GM19043 (cell line): ENCODE results near the gene ANGPTL7.
"Not testable (repeated sequence)": the region's sequence is repeated elsewhere in the genome, so short reads cannot be mapped to it uniquely, and the experiment has no call there.

Source experiments
- ATAC-seq: cut with Tn5 transposase; IDR thresholded peaks from one replicate; pipeline ENCODE4 v1.9.1; 2021; ENCODE audit warnings: low read depth; ENCODE audit not compliant: unreplicated experiment

ANGPTL7 gene

DNA sequence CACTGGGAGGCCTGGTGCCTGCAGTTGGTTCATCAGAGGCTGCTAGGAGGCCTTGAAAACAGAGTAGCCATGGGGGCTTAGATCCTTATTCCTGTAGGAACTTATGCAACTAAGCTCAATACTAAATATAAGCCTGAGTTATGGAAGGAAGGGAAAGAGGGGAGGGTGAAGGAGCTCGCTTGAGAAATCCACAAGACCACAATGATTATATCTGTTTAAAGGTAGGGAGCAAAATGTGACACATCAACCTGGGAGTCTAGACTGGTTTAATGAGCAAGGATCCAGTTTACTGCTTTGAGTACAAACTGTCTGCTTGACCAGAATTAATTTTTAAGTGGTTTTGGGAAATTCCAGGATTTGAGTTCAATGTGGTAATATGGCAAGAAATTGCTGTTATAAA is 20.4 kb upstream of the ANGPTL7 start:
- no peak for ATAC-seq

DNA sequence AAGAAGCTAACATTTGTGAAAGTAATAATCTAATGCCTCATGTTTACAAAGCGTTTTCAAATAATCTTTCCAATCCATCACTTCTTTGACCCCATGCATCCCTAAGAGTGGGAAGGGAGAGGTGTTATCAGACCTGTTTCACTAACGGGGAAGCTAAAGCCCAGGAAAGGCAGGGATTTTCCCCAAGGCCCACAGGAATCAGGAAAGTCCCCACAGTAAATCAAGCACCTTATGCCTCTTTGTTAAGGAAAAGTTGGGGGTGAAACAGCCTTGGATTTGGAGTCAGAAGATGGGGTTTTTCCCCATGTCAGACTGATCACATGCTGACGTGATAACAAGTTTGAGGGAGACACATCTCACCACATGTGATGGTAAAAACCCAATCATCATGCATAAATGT is 20.0 kb upstream of the ANGPTL7 start:
- ATAC-seq, result no peak

DNA sequence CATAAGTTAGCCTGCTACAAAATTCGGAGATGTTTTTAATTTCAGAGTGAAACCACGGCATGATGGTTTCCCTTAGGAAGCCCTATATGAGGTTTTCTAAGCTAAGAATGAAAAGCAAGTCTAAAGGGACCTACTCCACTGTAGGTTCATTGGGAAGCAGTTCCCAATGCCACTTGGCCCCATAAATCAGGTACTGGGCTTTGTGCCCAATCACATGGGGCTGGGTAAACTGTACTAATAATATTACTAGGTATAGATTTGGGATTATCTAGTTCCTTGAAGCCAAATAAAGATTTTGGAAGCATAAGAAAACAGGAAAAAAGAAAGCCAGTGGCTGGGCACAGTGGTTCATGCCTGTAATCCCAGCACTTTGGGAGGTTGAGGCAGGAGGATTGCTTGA is 19.1 kb upstream of the ANGPTL7 start:
- ATAC-seq, result no peak

DNA sequence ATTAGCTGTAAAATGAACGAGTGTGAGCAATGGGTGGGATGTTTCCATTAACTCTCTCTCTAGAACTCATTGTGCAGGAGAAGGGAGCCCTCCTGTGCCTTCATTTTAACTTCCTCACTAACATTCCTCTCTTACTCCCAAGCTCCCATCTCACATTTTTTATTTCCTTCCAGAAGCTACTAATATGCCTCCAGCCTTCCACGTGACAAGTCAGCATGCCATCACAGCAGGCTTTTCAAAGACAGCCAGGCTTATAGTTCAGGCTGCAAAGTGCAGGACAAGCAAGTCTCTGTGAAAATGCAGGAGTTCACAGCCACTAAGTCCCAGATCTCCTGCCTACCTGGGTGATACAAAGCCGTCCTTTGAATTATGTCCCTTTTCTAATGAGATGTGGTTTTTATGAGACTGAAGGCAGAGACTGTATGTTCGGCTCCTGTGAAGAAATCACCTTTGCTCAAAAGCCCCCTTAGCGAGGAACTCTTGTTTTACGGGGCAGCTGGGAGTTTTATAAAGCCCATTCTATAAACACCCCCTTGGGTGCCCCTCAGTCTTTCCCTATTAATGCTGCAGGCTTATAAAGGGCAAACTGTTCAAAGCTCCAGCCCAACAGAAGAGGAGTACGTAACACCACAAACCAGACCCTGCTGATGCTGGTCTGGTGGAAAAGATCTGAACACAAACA is 14.8 kb upstream of the ANGPTL7 start:
- ATAC-seq, result no peak

DNA sequence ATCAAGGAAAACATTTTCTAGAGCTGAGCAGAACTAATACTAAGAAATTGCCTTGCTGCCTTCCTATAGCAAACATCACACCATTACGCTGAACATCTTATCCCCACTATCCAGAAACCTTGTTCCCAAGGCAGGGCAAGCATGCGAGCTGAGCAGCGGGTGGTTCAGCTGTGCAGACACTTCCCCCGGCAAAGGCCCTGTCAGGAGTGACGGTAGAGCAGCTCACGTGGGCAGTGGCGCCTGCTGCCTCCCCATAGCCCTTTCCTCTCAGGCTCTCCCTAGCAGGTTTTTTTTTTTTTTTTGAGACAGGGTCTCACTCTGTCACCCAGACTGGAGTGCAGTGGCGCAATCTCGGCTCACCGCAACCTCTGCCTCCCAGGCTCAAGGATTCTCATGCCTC is 13.7 kb upstream of the ANGPTL7 start:
- ATAC-seq, result no peak

DNA sequence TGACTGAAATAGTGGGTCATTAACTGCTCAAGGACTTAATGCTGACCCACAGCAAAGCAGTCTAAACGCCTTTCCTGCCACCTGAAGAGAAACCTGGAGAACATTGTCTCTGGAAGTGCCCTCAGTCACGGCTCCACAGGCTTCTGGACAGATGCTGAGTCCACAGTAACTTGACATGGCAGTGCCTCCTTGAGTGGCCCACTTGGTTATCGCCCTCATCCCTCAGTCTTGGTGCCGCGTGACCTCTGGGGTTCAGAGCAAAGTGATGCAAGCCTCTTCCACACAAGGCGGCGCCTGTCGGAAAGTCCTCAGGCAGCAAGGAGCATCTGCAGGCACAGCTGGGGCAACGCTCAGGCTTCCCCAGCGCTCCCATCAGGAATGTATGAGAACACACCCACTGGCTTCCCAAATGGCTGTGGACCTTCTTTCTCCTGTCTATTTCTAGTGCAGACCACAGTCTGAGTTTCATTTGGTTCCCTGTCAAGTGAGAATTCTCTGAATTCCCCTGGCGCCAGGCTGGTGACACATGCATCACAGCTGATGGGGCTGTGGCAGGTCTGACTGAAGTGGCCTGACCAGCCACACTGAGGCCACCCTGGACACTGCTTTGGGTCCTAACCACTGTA is 13.0 kb upstream of the ANGPTL7 start:
- ATAC-seq, result no peak

DNA sequence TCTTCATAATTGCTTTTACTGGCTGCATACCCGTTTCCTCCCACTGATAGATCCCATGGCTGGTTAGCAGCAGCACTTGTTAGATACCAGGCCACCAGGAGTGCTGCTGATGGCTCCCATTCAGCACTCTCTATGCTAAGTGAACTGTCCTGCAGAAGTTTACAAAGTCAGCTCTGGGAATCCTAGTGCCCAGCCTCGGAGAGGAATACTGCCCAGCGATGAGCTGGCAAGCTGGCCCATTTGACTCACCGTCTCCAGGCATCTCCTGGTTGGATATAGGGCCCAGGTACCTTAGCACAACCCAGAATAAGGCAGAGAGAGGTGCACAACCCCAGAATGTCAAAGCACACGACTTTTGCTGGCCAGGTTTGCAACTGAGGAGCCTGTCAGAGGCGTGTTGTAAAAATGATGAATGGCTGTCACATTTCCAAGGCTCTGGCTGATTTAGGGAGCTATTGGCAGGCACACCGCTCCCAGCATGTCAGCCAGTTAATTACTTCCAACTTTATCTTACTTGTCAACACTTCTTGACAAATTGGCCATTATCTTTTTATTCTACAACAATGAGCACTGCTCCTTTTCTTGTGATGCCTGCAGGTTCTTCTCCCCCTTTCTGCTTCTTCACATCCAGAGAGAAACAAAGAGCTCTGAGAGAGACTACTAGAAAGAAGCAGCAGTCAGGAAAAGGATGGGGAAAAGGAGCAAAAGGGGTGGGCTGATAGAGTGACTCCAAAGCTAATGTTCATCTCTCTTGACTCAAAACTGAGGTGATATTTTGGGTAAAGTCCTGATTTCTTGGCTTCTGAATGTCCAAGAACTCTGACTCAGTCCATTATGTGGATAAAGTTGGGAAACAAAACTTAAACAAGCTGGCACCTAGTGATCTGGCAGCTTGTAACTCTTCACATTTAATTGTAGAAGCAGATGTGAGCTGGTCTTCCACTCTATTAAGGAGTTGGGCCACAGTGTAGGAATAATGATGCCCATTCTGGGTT is 10.8 kb upstream of the ANGPTL7 start:
- ATAC-seq, result no peak

DNA sequence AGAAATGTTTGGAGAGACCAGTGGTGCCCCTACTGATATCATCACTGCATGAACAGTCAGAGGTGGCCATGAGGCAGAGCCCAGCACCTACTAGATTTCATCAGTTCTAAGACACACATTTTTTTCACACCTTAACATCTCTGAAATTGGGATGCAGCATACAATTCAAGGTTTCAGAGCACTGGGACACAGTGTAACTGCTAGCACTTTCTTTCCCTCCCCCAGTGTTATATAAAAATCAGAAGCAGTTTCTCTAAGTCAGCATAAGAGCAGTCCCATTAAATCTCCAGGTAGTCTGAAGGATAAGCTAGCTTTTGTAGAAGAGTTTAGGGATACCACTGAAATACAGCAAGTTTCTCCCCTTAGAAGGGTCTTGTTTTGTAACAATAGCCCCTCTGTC is 10.0 kb upstream of the ANGPTL7 start:
- no peak for ATAC-seq

DNA sequence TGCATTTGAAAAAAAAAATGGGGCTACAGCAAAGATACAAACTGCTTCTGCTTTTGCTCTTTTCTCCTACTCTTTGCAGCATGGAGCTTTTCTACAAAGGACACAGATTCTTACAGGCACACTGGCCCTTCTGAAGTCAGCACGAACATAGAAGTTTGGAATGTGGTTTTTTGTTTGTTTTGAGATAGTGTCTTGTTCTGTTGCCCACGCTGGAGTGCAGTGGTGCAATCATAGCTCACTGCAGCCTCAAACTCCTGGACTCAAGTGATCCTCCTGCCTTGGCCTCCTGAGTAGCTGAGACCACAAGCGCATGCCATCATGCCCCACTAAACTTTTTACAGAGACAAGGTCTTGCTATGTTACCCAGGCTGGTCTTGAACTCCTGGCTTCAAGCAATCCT is 9.4 kb upstream of the ANGPTL7 start:
- ATAC-seq, result not testable (repeated sequence)

DNA sequence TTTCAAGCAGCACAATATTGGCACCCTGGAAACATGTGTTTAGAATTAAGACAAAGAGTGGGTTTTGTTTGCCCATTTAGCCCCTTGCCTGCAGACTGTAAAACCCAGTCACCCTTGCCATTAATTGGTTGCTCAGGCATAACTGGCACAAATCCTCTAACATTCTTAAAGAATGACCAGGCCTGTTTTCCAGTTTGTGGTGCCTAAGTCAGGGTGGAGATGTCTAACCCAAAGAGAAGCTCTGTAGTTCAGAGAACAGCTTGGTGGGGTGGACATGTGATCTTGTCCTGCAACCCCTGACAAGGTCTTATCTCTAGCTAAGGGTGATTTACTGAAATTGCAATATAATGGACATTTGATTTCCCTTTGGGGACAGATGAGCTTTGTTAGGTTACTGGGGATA is 8.8 kb upstream of the ANGPTL7 start:
- ATAC-seq, result no peak

DNA sequence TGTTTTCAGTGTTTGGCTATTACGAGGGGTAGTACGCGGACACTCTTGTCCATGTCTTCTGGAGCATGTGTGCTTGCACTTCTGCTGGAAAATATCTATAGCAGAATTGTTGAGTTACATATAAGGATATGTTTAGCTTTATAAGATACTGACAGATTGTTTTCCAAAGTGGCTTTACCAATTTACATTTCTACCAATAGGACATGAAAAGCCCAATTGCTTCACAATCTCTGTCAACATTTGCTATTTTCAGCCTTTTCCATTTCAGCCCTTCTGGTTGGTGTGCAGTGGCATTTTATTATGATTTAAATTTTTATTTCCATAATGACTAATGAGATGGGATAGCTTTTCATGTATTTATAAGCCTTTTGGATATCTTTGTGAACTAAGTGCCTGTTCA is 6.3 kb upstream of the ANGPTL7 start:
- no peak for ATAC-seq

DNA sequence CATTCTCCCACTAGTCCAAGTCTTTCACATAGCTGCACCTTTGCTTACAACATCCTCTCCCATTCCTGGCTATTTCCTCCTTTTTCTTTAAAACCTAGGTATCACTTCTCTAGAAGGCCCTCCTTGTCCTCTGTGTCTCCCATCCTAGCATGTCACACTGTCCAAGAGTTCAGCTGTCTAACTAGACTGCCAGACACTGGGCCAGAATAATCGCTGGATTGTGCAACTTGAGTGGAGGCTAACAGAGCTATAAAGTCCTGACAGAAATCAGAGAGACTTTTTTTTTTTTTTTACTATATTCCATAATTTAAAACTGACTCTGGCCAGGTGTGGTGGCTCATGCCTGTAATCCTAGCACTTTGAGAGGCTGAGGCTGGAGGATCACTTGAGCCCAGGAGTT is 4.2 kb upstream of the ANGPTL7 start:
- no peak for ATAC-seq

DNA sequence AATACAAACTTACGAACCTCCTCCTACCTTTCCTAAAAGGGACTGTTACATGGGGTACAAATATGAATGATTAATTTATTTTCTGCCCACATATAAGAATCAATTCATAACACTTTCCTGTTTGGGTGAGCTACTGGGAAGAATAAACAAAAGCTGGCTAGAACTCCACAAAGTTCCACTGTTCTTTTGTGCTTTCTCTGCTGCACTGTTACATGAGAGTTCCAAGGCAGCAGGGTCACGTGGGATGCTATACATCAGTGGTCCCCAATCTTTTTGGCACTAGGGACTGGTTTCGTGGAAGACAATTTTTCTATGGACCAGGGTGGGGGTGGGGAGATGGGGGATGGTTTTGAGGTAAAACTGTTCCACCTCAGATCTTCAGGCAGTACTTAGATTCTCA is 2.2 kb upstream of the ANGPTL7 start:
- ATAC-seq, result no peak

DNA sequence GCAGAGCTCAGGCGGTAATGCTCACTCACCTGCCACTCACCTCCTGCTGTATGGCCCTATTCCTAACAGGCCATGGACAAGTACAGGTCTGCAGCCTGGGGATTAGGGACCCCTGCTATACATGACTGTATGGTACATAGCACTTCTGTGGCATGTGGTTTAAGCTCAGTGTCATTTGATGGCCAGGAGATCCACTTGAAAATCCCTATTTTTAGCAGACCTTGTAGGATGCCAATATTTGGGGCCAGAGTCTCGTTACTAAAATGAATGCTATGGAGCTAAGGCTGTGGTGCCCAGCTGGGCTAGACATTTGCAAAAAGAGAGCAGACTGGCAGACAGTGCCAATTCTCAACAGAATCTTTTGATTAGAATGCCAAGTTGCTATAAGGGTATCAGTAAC is 1.7 kb upstream of the ANGPTL7 start:
- no peak for ATAC-seq

DNA sequence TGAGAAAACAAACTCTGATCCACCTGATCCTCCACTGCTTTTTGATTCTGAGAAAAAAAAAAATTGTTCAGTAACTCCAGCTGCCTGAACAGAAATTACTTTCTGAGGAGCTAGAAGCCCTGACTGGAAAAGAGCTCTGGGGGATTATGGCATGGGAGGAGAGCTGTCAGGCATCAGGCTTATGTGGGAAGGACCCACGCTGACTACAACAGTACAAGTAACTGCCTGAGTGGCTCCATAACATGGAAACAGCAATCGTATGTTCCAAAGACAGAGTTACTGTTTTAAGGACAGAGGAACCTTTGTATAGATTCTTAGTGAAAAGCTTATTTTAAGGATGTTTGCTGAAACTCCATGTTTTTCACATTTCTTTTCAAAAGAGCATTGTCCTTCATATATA is 1.2 kb upstream of the ANGPTL7 start:
- no peak for ATAC-seq

DNA sequence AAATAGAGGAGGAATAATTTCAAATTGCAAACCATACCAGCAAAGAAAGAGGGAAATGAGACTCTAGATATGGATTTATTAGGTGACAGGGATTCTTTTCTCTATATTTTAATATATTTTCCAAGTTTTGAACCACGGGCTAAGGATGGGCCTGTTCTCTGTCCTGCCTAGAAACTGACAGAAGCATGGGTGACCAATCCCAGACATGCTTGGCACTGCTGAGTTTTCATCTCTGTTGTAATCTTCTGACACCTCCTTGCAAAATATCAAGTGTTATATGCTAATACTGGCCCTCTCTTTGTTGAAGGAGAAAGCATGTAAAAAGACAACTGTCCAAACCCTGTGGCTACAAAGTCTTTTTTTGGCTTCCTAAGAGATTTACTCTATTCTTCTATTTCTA is 774 bp upstream of the ANGPTL7 start:
- no peak for ATAC-seq

DNA sequence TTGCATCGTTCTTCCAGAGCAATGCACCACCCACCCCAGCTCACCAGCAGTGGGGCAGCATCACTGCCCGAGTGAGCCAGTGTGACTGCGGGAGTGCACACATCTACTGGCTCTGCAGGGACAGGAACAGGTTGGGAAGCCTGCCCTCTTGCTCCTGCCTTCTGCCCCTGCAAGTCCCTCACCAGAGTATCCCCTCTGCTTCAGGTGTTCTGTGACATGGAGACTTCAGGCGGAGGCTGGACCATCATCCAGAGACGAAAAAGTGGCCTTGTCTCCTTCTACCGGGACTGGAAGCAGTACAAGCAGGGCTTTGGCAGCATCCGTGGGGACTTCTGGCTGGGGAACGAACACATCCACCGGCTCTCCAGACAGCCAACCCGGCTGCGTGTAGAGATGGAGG is 4.2 kb downstream of the ANGPTL7 start:
- no peak for ATAC-seq

DNA sequence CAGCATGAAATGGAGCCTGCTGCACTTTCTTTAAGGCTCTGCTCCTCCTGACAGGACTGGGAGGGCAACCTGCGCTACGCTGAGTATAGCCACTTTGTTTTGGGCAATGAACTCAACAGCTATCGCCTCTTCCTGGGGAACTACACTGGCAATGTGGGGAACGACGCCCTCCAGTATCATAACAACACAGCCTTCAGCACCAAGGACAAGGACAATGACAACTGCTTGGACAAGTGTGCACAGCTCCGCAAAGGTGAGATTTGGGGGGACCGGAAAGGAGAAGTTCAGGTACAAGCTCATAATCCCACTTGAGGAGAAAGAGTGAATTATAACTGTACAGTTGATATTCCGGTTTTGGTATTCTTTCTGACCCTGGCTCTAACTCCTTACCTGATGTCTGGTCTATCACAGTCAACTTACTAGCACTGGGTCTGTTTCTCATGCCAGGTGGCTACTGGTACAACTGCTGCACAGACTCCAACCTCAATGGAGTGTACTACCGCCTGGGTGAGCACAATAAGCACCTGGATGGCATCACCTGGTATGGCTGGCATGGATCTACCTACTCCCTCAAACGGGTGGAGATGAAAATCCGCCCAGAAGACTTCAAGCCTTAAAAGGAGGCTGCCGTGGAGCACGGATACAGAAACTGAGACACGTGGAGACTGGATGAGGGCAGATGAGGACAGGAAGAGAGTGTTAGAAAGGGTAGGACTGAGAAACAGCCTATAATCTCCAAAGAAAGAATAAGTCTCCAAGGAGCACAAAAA is 5.4 kb downstream of the ANGPTL7 start:
- ATAC-seq, result no peak

DNA sequence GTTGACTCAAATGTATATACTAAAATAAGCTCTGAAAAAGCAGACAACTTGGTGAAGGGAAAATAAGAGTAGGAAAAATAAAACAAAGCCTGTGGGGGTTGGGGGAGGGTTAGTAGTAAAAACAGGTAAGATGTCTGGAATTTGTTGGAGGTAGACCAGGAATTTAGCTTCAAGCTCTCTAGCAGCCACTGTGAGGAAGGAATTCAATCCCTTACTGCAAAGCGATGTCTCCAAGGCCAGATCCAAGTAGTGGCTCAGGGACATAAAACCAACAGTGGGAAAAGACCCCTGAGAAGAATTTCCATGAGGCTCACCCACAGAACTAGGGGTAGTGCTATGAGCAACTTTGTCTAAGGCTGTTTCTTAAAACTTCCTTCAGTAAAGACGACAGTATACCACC is 7.8 kb downstream of the ANGPTL7 start:
- ATAC-seq, result no peak

DNA sequence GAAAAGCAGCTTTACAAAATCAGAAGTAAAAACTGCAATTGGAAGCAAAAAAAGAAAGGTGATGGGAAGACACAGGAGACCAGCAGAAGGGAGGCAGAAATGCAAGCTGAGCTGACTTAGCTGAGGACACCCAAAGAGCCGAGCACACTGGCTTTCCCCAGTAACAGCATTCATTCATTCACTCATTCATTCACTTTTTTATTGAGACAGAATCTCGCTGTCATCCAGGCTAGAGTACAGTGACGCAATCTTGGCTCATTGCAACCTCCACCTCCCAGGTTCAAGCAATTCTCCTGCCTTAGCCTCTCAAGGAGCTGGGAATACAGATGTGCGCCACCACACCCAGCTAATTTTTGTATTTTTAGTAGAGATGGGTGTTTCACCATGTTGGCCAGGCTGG is 8.2 kb downstream of the ANGPTL7 start:
- ATAC-seq, result no peak

DNA sequence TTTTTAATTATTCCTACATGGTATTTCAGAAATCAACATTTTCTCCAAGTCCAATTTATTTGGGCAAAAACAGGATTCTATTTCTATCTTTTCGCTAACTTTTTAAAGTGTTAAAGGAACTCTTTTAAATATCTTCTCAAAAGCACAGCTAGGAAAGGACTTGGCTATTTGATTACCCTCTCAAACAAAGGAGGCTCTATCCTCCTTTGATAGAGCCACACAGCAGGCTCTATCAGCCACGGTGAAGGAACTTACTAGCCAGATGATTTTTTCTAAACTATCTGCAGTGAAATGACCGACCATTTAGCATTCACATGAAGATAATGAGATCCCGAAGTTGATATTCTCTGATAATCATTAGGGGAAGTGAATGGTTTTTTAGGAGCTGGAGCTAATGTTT is 9.1 kb downstream of the ANGPTL7 start:
- no peak for ATAC-seq
